HG03025 (cell line): ENCODE measurements around the gene POLR2A.

Source experiments
- ATAC-seq: cut with Tn5 transposase; IDR thresholded peaks from one replicate; pipeline ENCODE4 v1.9.1; 2021; ENCODE audit warnings: mild to moderate bottlenecking, moderate library complexity; ENCODE audit not compliant: unreplicated experiment, low FRiP score

Gene POLR2A

DNA sequence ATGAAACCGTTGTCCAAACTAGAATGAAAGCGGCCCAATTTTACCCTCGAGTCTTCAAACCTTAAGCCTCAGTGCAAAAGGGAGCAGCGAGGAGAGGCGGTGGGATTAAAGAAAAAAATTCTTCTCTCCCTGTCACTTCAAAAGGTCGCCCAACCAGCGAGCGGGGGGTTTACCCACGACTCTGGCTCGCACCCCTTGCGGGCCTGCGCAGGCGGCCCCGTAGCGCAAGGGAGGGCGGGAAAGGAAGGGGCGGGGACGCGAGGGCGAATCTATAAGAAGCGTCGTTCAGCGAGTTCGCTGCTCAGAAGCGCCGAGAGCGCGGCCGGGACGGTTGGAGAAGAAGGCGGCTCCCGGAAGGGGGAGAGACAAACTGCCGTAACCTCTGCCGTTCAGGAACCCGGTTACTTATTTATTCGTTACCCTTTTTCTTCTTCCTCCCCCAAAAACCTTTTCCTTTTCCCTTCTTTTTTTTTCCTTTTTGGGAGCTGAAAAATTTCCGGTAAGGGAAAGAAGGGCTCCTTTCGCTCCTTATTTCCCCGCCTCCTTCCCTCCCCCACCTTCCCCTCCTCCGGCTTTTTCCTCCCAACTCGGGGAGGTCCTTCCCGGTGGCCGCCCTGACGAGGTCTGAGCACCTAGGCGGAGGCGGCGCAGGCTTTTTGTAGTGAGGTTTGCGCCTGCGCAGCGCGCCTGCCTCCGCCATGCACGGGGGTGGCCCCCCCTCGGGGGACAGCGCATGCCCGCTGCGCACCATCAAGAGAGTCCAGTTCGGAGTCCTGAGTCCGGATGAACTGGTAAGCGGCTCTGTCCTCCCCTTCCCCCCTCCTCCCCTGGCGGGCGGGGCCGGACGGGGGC is at the start of gene POLR2A:
POLR2A (plus strand) TSS at position 300 of the 852 bp plus-strand sequence.
- ATAC-seq = peak; percentile 62

GRCh38 chr17:7435676-7436555 is 48.2 kb upstream of the POLR2A start:
- ATAC-seq = peak; percentile 30

DNA sequence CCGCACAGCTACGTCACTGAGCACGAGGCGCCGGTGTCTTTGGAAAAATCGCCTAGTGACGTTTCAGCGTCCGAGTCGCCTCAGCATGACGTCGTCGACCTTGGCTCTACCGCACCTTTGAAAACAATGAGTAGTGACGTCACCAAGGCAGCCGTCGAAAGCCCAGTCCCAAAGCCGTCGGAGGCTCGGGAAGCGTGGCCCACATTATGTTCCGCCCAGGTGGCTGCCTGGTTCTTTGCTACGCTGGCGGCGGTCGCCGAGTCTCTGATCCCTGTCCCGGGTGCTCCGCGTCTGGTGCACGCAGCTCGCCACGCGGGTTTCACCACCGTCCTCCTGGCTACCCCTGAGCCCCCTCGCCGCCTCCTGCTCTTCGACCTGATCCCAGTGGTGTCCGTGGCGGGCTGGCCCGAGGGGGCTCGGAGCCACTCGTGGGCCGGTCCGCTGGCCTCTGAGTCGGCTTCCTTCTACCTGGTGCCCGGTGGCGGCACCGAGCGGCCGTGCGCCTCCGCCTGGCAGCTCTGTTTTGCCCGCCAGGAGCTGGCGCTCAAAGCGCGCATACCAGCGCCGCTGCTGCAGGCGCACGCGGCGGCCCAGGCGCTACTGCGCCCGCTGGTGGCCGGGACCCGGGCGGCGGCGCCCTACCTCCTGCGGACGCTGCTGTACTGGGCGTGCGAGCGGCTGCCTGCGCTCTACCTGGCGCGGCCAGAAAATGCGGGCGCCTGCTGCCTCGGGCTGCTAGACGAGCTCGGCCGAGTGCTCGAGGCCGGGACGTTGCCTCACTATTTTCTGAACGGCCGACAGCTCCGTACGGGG is 47.4 kb upstream of the POLR2A start:
- no peak for ATAC-seq

DNA sequence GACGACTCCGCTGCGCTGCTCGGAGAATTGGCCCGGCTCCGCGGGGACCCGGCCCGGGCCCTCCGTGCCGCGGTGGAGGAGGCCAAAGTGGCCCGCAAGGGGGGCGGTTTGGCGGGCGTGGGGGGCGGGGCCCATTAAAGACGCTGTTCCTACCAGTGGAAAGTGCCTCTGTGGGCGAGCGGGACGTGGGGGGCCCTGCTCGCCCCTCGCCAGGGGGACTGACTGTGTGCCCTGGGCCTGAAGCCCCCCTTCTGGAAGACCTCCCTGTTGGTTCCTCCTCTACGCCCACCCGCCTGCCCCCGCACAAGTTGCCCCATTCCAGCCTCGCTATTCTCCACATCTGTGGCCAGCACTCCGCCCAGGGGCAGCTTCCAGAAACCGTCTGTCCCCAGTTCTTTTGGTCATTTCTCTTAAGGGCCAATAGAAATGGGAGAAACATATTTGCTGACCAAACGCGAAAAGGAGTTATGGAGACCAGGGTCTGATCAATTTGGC is 46.8 kb upstream of the POLR2A start:
- no peak for ATAC-seq

- no peak for ATAC-seq
Observed at GRCh38 chr17:7437950-7438614, 46.1 kb upstream of the POLR2A start.

GRCh38 chr17:7438656-7439460 is 45.3 kb upstream of the POLR2A start:
- no peak for ATAC-seq

DNA sequence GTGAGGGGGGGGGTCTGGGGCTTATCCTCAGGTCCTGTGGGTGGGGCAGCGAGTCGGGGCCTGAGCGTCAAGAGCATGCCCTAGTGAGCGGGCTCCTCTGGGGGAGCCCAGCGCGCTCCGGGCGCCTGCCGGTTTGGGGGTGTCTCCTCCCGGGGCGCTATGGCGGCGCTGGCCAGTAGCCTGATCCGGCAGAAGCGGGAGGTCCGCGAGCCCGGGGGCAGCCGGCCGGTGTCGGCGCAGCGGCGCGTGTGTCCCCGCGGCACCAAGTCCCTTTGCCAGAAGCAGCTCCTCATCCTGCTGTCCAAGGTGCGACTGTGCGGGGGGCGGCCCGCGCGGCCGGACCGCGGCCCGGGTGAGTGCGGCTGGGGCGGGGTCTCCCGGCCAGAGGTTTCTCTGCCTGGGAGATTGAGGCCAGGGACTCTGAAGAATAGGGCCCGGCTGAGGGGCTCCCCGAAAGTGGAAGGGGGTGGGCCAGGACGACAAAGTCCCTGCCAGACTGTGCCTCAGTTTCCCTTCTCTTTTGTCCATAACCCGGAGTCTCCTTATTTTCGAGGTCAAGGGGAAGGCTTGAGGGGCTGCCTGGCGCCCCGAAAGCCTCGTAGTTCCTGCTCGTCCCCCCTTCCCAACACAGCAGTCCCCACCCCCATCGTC is 44.6 kb upstream of the POLR2A start, which contains the start of gene FGF11:
FGF11 (plus strand) TSS at position 51 of the 651 bp plus-strand sequence; CDS start at position 160, 109 bp downstream.
- no peak for ATAC-seq

- no peak for ATAC-seq
Observed at GRCh38 chr17:7440113-7440833, 43.9 kb upstream of the POLR2A start.

GRCh38 chr17:7440834-7441195 is 43.4 kb upstream of the POLR2A start:
- no peak for ATAC-seq

DNA sequence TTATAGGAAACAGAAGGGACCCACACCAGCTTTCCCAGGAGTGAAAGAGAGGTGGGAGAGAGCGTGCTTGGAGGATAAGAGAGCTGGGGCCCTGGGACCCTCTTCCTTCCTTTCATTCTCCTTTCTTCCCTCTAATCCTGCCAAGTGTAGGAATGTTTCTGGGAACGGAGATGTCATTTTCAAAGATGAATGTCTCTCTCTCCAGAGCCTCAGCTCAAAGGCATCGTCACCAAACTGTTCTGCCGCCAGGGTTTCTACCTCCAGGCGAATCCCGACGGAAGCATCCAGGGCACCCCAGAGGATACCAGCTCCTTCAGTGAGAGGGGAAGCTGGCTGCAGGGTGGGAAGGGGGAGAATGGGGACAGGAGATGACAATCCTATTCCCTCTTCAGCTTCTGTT is 42.9 kb upstream of the POLR2A start:
- ATAC-seq = no peak

GRCh38 chr17:7442142-7442541 is 42.0 kb upstream of the POLR2A start:
- no peak for ATAC-seq

DNA sequence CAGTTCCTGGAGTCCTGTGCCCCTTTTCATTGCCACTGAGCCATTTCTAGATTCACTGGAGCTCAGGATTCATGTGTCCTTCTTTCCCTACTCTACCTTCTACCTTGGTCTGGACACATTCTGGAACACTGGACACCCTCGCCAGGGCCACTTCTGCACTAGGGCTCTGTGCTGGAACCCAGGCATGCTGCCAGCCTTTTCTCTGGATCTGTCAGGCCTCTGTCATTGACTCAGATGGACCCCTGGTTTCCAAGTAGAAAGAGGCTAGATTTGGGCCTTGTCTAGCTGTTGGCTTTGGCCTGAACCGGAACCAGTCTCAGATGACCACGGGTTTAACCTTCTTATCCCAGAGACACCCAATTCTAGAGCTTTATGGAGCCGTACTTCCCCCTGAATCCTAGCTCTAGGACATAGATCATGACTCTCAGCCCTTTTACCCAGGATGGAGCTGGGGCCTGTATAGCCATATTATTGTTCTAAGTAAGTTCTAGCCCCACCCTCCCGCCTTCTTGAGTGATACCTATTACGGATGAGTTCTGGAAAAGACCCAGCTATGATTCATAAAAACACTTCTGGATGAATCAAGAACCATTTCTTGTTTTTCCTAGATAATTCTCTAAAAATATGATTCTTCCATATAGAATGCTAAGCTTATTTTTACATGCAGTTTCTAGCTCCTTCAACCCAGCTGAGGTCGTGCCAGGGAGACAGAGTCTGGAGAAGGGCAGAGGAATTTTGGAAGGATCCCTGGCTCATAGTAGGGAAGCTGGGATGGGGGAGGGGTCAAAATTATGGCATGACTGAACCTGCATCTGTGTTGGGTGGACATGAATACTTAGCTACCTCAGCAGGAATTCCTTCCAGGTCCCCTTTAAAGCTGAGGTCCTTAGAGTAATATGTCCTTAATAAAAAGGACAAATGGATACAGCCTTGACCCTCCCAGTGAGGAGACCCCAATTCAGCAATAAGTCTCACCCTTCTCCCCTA is 40.4 kb upstream of the POLR2A start:
- ATAC-seq = no peak

GRCh38 chr17:7444682-7445618 is 39.2 kb upstream of the POLR2A start, which contains the start of gene CHRNB1:
Gene CHRNB1 (plus strand): TSS chr17:7445061. CDS start chr17:7445128, 67 bp downstream.
- ATAC-seq = no peak

DNA sequence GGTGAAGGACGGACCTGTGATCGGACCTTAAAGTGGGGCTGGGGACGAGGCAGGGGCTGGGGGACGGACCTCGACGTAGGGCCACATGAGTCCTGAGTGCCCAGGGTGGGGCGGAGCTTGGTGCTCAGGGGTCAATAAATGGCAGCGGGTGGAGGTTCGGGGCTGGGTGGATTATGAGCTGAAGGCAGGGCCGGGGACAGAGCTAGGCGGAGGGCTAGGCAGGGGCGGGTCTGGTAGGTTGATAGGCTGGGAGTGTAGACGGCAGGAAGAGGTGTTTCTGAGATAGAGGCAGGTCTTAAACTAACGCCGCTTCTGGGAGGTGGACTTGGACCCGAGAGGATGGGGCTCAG is 38.6 kb upstream of the POLR2A start:
- ATAC-seq = no peak

- ATAC-seq = no peak
Observed at GRCh38 chr17:7448461-7448860, 35.7 kb upstream of the POLR2A start.
